GM08714 (cell line): Measurements from ENCODE around the gene CTAGE4.
"Not testable (repeated sequence)": the region's sequence is repeated elsewhere in the genome, so short reads cannot be mapped to it uniquely, and the experiment has no call there.

Experiments
- H3K4me3 ChIP-seq: fragments of 200-500 bp; sonication (Bioruptor generic); 2 replicates; pipeline ENCODE4 v1.5.1; 2014; ENCODE audit warnings: mild to moderate bottlenecking, low read length, inconsistent platforms

The CTAGE4 gene

GRCh38 chr7:144201978-144202377, 18.7 kb downstream of the CTAGE4 start:
- not testable (repeated sequence) for H3K4me3 ChIP-seq

- not testable (repeated sequence) for H3K4me3 ChIP-seq
Measured at GRCh38 chr7:144203086-144203485, 19.8 kb downstream of the CTAGE4 start.

GRCh38 chr7:144205306-144205705, 22.0 kb downstream of the CTAGE4 start:
- H3K4me3 ChIP-seq, result not testable (repeated sequence)

- H3K4me3 ChIP-seq, result not testable (repeated sequence)
Measured at GRCh38 chr7:144217200-144217599, 33.9 kb downstream of the CTAGE4 start.

GRCh38 chr7:144218581-144218980, 35.3 kb downstream of the CTAGE4 start:
- H3K4me3 ChIP-seq, result not testable (repeated sequence)

DNA sequence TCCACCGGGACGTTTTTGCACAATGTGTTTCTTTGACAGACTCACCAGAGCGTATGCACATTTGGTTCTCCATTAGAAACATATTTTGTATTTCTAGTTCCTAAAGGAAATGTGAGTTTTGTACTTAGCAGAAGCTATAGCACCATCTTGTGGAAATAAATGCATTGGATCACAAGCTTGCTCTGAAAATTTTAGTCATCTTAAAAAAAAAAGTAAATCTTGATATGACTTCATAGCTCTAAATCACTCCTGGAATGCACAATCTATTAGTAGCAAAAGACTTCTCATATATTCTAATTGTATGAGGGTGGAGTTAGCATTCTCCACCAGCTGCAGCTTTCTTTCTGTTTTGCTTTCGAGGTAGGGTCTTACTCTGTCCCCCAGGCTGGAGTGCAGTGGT, 35.9 kb downstream of the CTAGE4 start:
- H3K4me3 ChIP-seq, result not testable (repeated sequence)

- H3K4me3 ChIP-seq, result not testable (repeated sequence)
Measured at GRCh38 chr7:144220531-144220930, 37.3 kb downstream of the CTAGE4 start.

DNA sequence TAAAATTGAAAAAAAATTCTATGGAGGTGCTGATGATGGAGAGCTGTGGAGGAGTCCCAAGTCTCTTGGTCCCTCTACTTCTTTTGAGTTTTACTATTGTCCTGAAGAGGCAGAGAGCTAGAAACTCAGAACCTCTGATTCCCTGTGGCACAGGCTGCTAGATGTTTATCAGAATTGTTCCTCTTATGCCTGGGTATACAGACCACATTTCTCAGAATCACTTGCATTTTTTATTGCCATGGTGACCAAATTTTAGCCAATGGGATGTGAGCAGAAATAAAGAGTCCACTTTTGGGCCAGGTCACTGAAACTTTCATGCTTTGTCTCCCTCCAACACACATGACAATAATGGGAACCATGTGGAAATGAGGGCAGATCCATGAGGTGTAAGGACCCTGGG, 40.4 kb downstream of the CTAGE4 start:
- not testable (repeated sequence) for H3K4me3 ChIP-seq

- not testable (repeated sequence) for H3K4me3 ChIP-seq
Measured at GRCh38 chr7:144226866-144227265, 43.6 kb downstream of the CTAGE4 start.

DNA sequence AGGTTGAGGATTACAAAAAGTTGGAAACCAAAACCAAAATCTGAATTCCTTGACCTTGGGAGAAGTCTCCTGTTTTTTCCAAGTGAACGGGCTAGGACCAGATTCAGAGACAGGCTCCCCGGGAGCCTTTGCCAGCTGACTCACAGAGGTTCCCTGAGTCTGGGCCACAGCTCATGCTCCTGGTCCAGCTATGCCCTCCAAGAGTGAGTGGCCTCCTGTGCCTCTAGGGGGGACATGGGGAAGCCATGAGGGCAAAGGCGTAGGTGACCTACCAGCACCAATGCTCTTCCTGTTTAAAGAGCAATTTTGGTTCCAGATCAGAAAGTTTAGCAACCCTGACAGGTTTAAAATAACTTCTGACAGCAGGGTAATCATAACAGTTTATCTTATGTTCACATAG, 45.5 kb downstream of the CTAGE4 start:
- not testable (repeated sequence) for H3K4me3 ChIP-seq

DNA sequence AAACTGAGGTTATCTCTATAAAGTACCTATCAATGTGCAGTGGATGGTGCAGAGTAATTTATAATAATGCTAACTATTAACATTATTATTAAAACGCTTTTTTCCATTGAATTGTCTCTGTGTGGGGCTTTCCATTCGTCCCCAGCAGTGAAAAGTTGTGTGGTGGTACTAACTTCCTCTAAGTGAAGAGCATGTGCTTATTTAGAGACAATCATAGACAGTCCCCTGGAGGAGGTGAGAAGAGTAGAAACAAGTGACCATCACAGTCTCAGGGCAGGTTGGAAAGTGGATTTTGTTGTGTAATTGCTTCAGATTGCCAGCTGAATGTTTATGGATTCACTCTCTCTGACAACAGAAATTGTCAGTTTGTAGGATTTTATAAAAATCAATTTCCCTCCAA, 47.8 kb downstream of the CTAGE4 start:
- not testable (repeated sequence) for H3K4me3 ChIP-seq

- H3K4me3 ChIP-seq, result not testable (repeated sequence)
Measured at GRCh38 chr7:144233039-144233438, 49.8 kb downstream of the CTAGE4 start.
